Keratinocyte (primary cell): Measurements from ENCODE around the gene FGF1. TPM values are rescaled to one million over a fixed set of nuclear protein-coding genes. Genes with fewer than 3 reads are reported as not detected.

Source experiments
- DNase-seq: peaks from one replicate; pipeline ENCODE4 v3.0.0-alpha.2; 2011; ENCODE audit warnings: low read depth, missing footprints, low spot score
- FAIRE-seq: peaks from 2 replicates; lab custom pipeline; 2011; peaks lifted over from hg19 to GRCh38; lab: Jason Lieb, UNC
- H2AFZ ChIP-seq: 2 replicates; pipeline ENCODE4 v1.6.0; 2012; ENCODE audit warnings: low read length, control low read depth, inconsistent platforms; ENCODE audit not compliant: control insufficient read depth
- H3K27ac ChIP-seq: 2 replicates; pipeline ENCODE4 v1.5.1; 2011; ENCODE audit warnings: low read length; ENCODE audit not compliant: control insufficient read depth, insufficient read depth
- H3K27me3 ChIP-seq: 3 replicates; pipeline ENCODE4 v1.6.0; 2011; ENCODE audit warnings: low read length; ENCODE audit not compliant: control insufficient read depth, insufficient read depth; ENCODE audit errors: extremely low read depth
- H3K36me3 ChIP-seq, 2 experiments: 2 replicates in 1 of 2; 3 replicates in 1 of 2; pipeline ENCODE4 v1.5.1; 2011; ENCODE audit warnings: low read length in 2 of 2, mild to moderate bottlenecking in 1 of 2; ENCODE audit not compliant: control insufficient read depth in 2 of 2, insufficient read depth in 2 of 2; ENCODE audit errors: extremely low read depth in 1 of 2
- H3K4me1 ChIP-seq: 3 replicates; pipeline ENCODE4 v1.5.1; 2011; ENCODE audit warnings: low read length; ENCODE audit not compliant: control insufficient read depth, insufficient read depth; ENCODE audit errors: extremely low read depth
- H3K4me2 ChIP-seq: 3 replicates; pipeline ENCODE4 v1.6.0; 2011; ENCODE audit warnings: low read depth, low read length; ENCODE audit not compliant: control insufficient read depth, insufficient read depth; ENCODE audit errors: extremely low read depth
- H3K4me3 ChIP-seq, 3 experiments: fragments of 200-600 bp in 1 of 3; sonication (generic) in 1 of 3; 2 replicates in 2 of 3; 3 replicates in 1 of 3; pipeline ENCODE4 v1.5.1; 2011 to 2016; ENCODE audit warnings: low read length in 3 of 3, mild to moderate bottlenecking in 3 of 3, control low read depth in 2 of 3, inconsistent platforms in 1 of 3, low read depth in 1 of 3, mixed read lengths in 1 of 3, mixed run types in 1 of 3, moderate library complexity in 1 of 3; ENCODE audit not compliant: control insufficient read depth in 2 of 3, insufficient read depth in 2 of 3; ENCODE audit errors: extremely low read depth in 1 of 3
- H3K79me2 ChIP-seq: 2 replicates; pipeline ENCODE4 v1.6.0; 2012; ENCODE audit warnings: low read length; ENCODE audit not compliant: control insufficient read depth, insufficient read depth
- H3K9ac ChIP-seq: 3 replicates; pipeline ENCODE4 v1.6.0; 2011; ENCODE audit warnings: low read length; ENCODE audit not compliant: control insufficient read depth, insufficient read depth; ENCODE audit errors: extremely low read depth
- H3K9me1 ChIP-seq: 3 replicates; pipeline ENCODE4 v1.6.0; 2011; ENCODE audit warnings: low read length; ENCODE audit not compliant: control insufficient read depth, insufficient read depth; ENCODE audit errors: extremely low read depth
- H3K9me3 ChIP-seq: 2 replicates; pipeline ENCODE4 v1.5.1; 2012; ENCODE audit warnings: low read depth, low read length; ENCODE audit not compliant: control insufficient read depth
- H4K20me1 ChIP-seq: 3 replicates; pipeline ENCODE4 v1.6.0; 2011; ENCODE audit warnings: low read length; ENCODE audit not compliant: control insufficient read depth, insufficient read depth; ENCODE audit errors: extremely low read depth
- EZH2 ChIP-seq: IDR thresholded peaks from one replicate; pipeline ENCODE4 v1.6.1; 2012; ENCODE audit warnings: inconsistent platforms, mild to moderate bottlenecking, low read length, moderate library complexity
- dilution Hi-C: fragments of 300-500 bp; cut with MboI; formaldehyde crosslinking; loops from one replicate; pipeline ENCODE4 v1.7.0; 2020; ENCODE audit warnings: low sequenced_read_pairs; ENCODE audit not compliant: extremely low pct_ligation_motif_present
- polyA plus RNA-seq, 5 experiments: library from polyadenylated mRNA; depleted of rRNA in 3 of 5; stranded (reverse) in 3 of 5; stranded (forward) in 1 of 5; unstranded in 1 of 5; fragments of >200 nt; gene quantifications; 1 replicate in 1 of 5; 2 replicates in 3 of 5; 3 replicates in 1 of 5; pipeline versions ENCODE4 v1.2.1 to v1.2.3, GENCODE V29; 2011 to 2012; ENCODE audit warnings: missing spikeins in 2 of 5, low read depth in 1 of 5, low replicate concordance in 1 of 5
- TF ChIP-seq, protein P1 (sequence below), 3 experiments: IDR thresholded peaks in 1 of 3; conservative IDR thresholded peaks in 1 of 3; optimal IDR thresholded peaks in 1 of 3; 2 replicates in 2 of 3; 3 replicates in 1 of 3; pipeline versions ENCODE3 to v1.5.1; 2011; ENCODE audit warnings: low read length in 3 of 3, mild to moderate bottlenecking in 3 of 3, moderate library complexity in 2 of 3, control low read depth in 1 of 3, inconsistent platforms in 1 of 3; ENCODE audit not compliant: insufficient read depth in 2 of 3; ENCODE audit errors: extremely low read depth in 1 of 3

The FGF1 gene
- polyA plus RNA-seq, 1 donor (not counting 4 experiments of a cell fraction or from before 2014, with no cell fraction given): 2.4 TPM

- FAIRE-seq (no peak), DNase-seq (no peak)
- no peaks in the 10 kb centered on the region for H3K27me3 ChIP-seq
- H3K27ac ChIP-seq: no peak overlapping the region
- H3K36me3 ChIP-seq: no peaks in the 10 kb centered on the region
- no peaks in the 10 kb centered on the region for H3K79me2 ChIP-seq
- H3K9me3 ChIP-seq: no peaks in the 10 kb centered on the region
- no peak overlapping the region for H3K9ac ChIP-seq
- H3K4me2 ChIP-seq: no peak overlapping the region
- no peaks in the 10 kb centered on the region for H4K20me1 ChIP-seq
- TF ChIP-seq EZH2: no peak
- TF ChIP-seq, protein P1, sequence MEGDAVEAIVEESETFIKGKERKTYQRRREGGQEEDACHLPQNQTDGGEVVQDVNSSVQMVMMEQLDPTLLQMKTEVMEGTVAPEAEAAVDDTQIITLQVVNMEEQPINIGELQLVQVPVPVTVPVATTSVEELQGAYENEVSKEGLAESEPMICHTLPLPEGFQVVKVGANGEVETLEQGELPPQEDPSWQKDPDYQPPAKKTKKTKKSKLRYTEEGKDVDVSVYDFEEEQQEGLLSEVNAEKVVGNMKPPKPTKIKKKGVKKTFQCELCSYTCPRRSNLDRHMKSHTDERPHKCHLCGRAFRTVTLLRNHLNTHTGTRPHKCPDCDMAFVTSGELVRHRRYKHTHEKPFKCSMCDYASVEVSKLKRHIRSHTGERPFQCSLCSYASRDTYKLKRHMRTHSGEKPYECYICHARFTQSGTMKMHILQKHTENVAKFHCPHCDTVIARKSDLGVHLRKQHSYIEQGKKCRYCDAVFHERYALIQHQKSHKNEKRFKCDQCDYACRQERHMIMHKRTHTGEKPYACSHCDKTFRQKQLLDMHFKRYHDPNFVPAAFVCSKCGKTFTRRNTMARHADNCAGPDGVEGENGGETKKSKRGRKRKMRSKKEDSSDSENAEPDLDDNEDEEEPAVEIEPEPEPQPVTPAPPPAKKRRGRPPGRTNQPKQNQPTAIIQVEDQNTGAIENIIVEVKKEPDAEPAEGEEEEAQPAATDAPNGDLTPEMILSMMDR (optimal IDR thresholded peaks at IDR 0.05 in 1 of 3, IDR thresholded peaks at IDR 0.05 in 1 of 3, conservative IDR thresholded peaks at IDR 0.05 in 1 of 3; ENCODE audit: extremely low read depth in 1 of 3, insufficient read depth in 2 of 3, low read length in 3 of 3): no peak
- no peak overlapping the region for H3K4me3 ChIP-seq
- no peaks in the 10 kb centered on the region for H3K9me1 ChIP-seq
- H2AFZ ChIP-seq: no peak overlapping the region
- H3K4me1 ChIP-seq: peaks cover 42% of the 10 kb centered on the region
- dilution Hi-C loops: loop anchor here (5.0 kb wide), 1 partner anchor 245 kb away; no protein-coding TSS in a partner anchor
Measured at GRCh38 chr5:142547445-142548380, 138.2 kb downstream of the FGF1 start.

DNA sequence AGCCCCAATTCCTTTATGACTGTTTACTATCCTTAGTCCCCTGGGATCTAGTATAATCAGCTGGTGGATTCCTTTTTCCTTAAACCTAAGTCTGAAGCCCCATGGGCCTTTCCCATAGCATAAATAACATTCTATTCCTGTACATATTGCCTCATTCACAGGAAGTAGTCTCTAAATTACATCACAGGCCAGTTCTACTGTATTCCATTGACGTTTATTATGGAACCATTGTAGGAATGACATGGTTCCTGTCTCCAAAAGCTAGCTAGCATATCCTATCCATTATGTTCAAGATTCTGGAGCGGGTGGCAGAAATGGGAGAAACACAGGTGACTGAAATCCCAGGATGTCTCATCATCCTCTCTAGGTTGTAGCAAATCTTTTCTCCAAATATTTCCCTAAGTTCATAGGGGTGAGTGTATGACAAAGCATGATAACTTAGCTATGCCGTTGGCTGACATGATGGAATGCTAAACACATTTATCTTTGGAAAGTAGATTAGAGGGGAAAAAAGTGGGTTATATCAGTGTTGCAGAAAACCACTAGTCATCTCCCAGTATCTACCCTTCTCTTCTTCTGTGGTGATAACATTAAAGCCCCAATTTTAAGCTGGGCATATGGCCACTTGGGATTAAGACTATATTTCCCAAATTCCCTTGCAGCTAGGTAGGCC, 140.1 kb downstream of the FGF1 start:
- DNase-seq: no peak
- Histone ChIP-seq H3K4me1 (peaks cover 35% of the 10 kb centered on the region), H2AFZ (no peak overlapping the region), H3K27me3 (no peaks in the 10 kb centered on the region), H3K4me3 (no peak overlapping the region), H4K20me1 (no peaks in the 10 kb centered on the region), H3K9me3 (no peaks in the 10 kb centered on the region), H3K27ac (no peak overlapping the region), H3K4me2 (no peak overlapping the region), H3K9ac (no peak overlapping the region), H3K9me1 (no peaks in the 10 kb centered on the region), H3K36me3 (no peaks in the 10 kb centered on the region), H3K79me2 (no peaks in the 10 kb centered on the region)
- TF ChIP-seq EZH2: no peak
- TF ChIP-seq, protein P1 (optimal IDR thresholded peaks at IDR 0.05 in 1 of 3, IDR thresholded peaks at IDR 0.05 in 1 of 3, conservative IDR thresholded peaks at IDR 0.05 in 1 of 3; ENCODE audit: extremely low read depth in 1 of 3, insufficient read depth in 2 of 3, low read length in 3 of 3): no peak
- dilution Hi-C loops: loop anchor here (5.0 kb wide), 1 partner anchor 243 kb away; no protein-coding TSS in a partner anchor
- no peak for FAIRE-seq
